Medulla oblongata (tissue), 1 donor: ENCODE measurements around the gene SLC6A6.

Experiments used
- DNase-seq: peaks from one replicate; pipeline ENCODE4 v3.0.0-alpha.2; 2015; ENCODE audit errors: extremely low spot score

SLC6A6 gene

DNA sequence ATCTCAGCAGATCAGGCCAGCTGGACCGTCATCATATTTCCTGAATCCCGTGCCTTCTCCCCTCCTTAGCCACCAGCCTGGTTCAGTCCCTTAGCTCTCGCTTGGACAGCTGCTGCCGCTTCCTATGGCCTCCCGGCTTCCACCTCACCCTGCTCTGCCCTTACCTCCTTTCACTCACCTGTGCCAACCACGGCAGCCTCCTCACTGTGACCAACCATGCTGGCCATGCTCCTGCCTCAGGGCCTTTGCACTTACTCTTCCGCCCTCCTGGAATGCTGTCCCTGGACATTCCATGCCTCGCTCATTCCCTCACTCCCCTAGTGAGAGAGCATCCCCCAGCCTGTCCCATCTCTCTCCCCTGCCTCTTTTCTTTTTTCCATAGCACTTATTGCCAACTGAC lies 118.6 kb downstream of the SLC6A6 start:
- DNase-seq = no peak

DNA sequence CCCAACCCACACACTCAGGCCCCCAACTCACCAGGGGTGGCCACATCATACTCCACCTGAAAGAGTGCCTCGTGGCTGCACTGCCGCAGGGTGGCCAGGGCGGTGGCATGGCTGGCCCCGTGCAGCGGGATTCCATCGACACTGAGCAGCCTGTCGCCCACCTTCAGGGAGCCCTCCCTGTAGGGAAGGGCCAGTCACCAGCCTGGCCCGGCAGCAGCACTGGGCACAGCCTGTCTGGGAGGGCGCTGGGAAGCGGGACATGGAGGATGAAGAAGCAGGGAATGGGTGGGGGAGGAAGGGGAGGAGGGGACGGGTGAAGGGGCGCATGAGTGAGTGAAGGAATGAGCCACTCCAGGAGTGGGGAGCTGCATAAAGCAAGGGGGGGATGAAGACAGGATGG lies 119.2 kb downstream of the SLC6A6 start:
- DNase-seq = no peak

- no peak for DNase-seq
Measured at GRCh38 chr3:14522129-14522691, 119.8 kb downstream of the SLC6A6 start.

DNA sequence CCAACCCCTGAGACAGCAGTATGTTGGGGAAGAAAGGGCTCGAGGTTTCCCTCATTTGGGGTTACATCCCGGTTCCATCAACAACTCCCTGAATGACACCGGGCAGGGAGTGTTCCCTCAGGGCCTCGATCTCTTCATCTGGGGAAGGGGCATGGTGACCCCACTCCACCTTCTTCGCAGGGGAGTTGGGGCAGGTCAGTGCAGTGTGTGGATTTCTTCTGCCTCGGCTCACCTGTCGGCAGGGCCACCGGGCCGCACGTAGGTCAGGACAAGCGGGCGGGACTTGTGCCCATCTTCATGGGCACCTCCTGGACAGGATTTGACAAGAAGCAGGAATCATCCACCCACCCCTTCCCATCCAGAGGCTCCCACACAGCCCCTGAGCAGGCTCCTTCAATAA lies 120.4 kb downstream of the SLC6A6 start:
- DNase-seq = no peak

- DNase-seq = no peak
Measured at GRCh38 chr3:14523792-14524191, 121.4 kb downstream of the SLC6A6 start.

GRCh38 chr3:14524311-14524711 lies 121.9 kb downstream of the SLC6A6 start:
- no peak for DNase-seq

- DNase-seq = no peak
Measured at GRCh38 chr3:14524920-14525660, 122.7 kb downstream of the SLC6A6 start.

DNA sequence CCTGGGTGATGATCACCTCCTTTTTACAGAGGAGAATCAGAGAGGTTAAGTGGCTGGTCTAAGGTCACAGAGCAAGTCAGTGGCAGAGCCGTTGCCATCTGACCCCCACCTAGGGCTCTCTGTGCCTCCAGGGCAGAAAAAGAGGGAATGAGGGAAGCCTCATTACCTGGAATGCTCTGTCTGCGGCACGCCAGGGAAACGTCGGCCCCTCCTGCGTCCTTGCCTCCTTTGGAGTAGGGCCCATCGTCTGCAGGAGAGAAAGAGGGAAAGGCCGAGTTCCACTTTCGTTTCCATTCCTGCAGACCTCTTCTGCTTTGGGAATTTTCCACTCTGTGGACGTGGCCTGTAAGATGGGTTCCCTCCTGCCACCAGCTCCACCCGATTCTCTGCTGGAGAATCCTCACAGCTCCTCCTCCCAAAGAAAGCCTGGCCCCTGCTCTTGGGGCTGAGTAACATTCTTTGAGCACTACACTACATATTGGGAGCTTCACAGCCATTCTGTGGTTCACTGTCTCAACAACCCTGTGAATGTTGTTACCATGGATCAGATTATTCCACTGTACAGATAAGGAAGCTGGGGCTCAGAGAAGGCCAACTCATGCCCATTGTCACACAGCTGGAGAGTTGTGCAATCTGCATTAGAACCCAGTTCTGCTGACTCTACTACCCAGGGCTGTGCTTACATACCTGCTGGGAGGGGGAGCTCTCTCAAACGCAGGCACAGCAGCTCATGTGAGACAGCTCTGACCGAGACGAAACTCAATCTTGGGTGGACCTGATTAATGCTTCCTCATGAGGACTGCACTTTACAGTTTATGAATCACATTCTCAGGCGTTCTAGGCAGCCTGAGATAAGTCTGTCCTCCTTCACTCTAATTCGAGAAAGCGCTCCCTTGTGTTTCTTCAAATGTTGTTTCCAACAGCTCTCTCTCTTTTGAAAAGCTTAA lies 123.6 kb downstream of the SLC6A6 start:
- DNase-seq = no peak

DNA sequence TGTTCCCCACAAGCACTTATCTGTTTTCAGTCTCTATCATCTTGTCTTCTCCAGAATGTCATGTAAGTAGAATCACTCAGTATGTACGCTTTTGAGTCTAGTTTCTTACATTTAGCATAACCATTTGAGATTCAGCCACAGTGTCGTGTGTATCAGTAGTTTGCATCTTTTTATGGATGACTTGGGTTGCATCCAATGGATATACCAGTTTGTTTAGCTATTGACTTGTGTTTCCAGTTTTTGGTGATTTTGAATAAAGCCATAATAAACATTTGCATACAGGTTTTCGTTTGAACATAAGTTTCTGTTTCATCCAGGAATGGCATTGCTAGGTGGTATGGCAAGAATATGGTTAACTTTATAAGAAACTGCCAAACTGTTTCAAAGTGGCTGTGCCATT lies 125.7 kb downstream of the SLC6A6 start:
- no peak for DNase-seq

- no peak for DNase-seq
Measured at GRCh38 chr3:14531856-14532395, 129.5 kb downstream of the SLC6A6 start.

GRCh38 chr3:14532691-14533456 lies 130.5 kb downstream of the SLC6A6 start:
- no peak for DNase-seq

DNA sequence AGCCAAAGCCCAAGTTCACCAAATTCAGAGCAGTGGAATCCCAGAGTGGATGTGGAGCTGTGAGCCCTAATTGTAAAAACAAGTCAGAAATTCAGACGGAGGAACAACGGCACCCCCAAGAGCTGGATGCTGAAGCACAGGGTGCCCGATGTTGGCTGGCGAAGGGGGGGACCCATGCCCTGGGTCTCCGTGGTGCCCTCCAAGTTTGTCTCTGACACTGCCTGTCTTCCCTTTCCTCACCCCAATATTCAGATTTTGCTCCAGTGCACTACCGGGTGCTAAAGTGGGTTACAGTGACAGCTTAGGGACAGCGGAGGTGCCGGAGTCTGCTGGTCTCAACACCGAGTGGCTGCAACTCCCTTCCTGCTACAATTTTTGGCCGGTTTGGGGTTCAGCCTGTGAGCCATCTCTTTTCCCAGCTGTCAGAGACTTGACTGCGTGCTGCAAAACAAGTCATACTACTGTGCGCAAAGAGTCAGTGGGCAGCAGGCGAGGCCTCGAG lies 131.1 kb downstream of the SLC6A6 start:
- DNase-seq = no peak

DNA sequence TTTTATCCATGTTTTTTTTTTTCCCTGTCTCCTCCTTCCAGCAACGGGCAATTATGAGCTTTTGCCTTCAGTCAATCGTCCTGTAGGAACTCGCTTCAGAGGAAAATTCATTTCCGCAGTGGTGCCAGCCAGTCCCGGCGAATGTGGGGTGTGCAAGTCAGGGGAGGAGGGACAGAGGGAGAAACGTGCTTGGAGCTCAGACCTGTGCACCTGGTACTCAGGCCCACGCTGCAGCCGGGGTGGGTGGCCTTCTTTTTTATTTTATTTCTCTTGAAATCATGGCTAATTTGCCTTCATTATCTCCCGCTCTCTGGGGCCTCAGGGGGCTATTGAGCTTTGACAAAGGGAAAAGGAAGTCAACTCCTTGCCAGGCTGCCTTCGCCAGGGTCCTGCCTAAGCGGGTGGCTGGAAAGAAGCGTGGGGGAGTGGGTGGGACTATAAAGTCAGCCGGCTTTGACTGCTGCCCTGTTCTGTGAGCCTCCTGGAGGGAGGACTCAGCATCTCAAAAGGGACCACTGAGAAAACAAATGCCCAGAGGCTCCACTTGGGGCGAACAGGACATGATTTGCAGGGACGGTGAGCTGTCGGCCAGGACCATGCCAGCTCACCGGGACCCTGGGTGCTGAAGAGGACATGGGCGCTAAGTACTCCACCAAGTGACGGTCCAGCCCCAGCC lies 132.2 kb downstream of the SLC6A6 start:
- no peak for DNase-seq

DNA sequence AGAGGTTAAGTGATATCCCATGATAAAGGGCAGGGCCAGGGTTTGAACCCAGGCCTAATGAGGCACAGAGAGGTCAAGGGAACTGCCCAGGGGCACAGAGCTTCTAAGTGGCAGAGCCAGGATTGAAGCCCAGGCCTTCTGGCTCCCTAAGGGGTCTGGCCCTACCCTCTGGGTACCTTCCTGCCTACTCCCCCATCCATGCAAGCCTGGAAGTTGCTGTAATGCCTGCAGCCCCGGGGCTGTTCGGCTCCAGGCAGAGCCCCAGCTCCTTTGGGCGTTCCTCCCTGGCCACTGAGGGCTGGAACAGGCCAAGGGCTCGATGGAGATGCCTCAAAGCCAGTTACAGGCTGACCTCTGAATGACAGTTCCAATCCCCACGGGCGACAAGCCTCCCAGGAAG lies 133.2 kb downstream of the SLC6A6 start:
- DNase-seq = no peak

GRCh38 chr3:14536055-14536815 lies 133.8 kb downstream of the SLC6A6 start:
- DNase-seq = no peak

DNA sequence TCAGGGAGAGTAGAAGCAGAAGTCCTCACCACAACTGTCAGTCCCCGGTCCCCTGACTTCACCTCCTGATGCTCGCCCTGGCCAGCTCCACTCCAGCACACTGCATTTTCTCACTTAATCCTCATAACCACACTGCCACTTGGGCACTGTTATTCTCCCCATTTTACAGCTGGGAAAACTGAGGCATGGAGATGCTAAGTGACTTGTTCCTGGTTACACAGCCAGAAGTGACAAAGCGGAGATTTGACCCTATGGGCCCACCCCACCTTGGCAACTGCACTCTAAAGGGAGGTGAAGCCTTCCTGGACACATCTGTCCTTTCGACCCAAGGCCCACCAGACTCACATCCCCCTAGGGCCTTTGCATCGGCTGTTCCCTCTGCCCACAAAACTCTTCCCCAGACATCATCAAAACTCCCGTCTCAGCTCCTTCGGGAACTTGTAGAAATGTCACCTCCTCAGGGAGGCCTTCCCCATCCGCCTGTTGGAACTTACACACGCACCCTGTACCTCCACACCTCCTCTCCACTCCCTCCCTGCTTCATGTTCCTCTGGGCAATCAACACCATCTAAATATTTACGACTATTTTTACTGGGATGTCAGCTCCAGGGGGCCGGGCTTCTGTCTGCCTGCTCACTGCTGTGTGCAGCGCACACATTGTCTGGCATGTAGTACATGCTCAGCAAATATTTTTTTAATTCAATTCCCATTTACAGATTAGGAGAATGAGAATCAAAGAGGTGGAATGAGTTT lies 134.6 kb downstream of the SLC6A6 start:
- no peak for DNase-seq

DNA sequence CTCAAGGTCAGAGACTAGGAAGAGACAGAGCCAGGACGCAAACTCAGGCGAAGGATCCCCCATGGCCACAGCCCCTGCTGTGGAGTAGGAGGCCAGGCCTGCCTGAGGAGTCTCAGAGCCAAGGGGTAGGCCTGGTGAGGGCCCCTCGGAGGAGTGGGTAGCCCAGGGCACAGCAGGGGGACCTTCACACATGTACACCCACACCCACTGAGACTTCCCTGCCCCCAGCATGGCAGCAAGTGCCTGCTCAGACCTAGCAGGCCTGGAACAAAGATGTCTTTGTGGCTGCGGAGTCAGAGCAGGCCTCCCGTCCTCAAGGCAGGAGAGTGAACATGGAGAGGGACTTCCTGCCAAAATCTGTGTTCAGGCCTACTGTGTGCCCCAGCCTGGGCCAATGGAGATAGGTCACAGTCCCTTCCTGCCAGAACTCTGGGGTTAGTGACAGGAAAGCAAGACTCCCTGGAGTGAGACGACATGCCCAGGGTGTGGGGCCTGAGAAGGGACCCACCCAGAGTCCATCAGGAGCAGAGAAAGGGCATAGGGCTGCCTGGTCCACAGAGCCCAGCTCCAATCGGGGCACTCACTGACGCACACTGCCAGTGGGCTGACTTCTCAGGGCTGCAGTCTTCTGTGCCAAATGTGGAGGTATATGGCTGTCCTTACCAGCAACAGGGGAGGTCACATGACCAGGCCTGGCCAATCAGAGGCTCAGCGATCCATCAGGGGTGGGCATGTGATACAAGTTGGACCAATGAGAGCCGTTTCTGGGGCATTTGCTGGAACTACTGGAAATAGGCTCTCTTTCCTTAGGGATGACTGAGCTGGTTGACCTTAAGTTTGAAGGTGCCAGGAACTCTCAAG lies 135.4 kb downstream of the SLC6A6 start:
- no peak for DNase-seq

- DNase-seq = no peak
Measured at GRCh38 chr3:14538451-14539088, 136.2 kb downstream of the SLC6A6 start.
